Activated CD8-positive, alpha-beta memory T cell treated with anti-CD3 and anti-CD28 coated beads, Interleukin-2, amount 10 ng/mL, durations not matched to agents 7 days and 5 days (primary cell): ENCODE data around the gene PEX14. TPM values are rescaled to one million over a fixed set of nuclear protein-coding genes. Genes with fewer than 3 reads are reported as not detected.

Experiments
- ATAC-seq: fragments of 150-1000 bp; cut with Tn5 transposase; one replicate; pipeline ENCODE4 v1.10.0; 2021; ENCODE audit warnings: moderate library complexity
- CTCF ChIA-PET: fragments of 350-600 bp; sonication (Branson Sonifier 250); formaldehyde crosslinking; loops from one replicate; lab custom pipeline; 2021; ENCODE audit warnings: antibody characterized with exemption; lab: Charles Lee
- DNase-seq: peaks from one replicate; pipeline ENCODE4 v3.0.0-alpha.2; 2020
- H3K27ac Mint-ChIP-seq: one replicate; pipeline ENCODE4 v1.8.0; 2021; ENCODE audit warnings: mild to moderate bottlenecking, mixed read lengths
- H3K27me3 Mint-ChIP-seq: one replicate; pipeline ENCODE4 v1.8.0; 2021; ENCODE audit warnings: mixed read lengths
- H3K36me3 Mint-ChIP-seq: one replicate; pipeline ENCODE4 v1.8.0; 2021; ENCODE audit warnings: mild to moderate bottlenecking, mixed read lengths
- H3K4me1 Mint-ChIP-seq: one replicate; pipeline ENCODE4 v1.8.0; 2021; ENCODE audit warnings: mixed read lengths
- H3K4me3 Mint-ChIP-seq: one replicate; pipeline ENCODE4 v1.8.0; 2021; ENCODE audit warnings: mild to moderate bottlenecking, moderate library complexity, mixed read lengths
- H3K9me3 Mint-ChIP-seq: one replicate; pipeline ENCODE4 v1.8.0; 2022; ENCODE audit warnings: low read depth, mixed read lengths
- total RNA-seq, 2 experiments: library from RNA; stranded (reverse); gene quantifications; one replicate each; pipeline ENCODE4 v1.2.3, GENCODE V29; 2021

PEX14 gene
- total RNA-seq, 2 experiments from 2014 or later = 24.4 to 27.5 TPM

DNA sequence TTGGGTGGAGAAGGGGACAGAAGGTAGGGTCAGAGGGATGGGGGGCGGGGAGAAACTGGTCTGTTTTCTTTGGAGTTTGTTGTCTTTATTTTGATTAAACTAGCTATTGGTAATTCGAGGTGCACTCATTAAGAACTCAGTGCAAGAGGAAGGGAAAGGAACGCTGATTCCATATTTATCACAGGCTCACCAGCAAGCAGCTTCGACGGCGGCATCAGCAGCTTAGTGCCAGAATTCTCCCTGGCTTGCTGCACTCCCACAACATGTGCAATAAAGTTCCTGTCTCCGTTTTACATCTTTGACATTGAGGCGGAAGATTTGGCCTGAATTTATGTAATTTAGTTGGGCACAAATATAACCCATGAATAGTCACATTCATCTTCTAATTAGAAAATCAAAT, 57.6 kb downstream of the PEX14 start:
- no peaks in the 10 kb centered on the region for H3K9me3 Mint-ChIP-seq
- H3K36me3 Mint-ChIP-seq = peaks cover 4% of the 10 kb centered on the region
- no peak for ATAC-seq
- no peak for DNase-seq
- CTCF ChIA-PET = no interaction called here
- H3K4me3 Mint-ChIP-seq = no peak overlapping the region
- peaks cover 4% of the 10 kb centered on the region for H3K4me1 Mint-ChIP-seq
- H3K27me3 Mint-ChIP-seq = no peaks in the 10 kb centered on the region
- no peak overlapping the region for H3K27ac Mint-ChIP-seq

- CTCF ChIA-PET = no interaction called here
- peaks cover 3% of the 10 kb centered on the region for H3K36me3 Mint-ChIP-seq
- peaks cover 17% of the 10 kb centered on the region for H3K4me1 Mint-ChIP-seq
These were observed 59.8 kb downstream of the PEX14 start for GRCh38 chr1:10534519-10534918.

DNA sequence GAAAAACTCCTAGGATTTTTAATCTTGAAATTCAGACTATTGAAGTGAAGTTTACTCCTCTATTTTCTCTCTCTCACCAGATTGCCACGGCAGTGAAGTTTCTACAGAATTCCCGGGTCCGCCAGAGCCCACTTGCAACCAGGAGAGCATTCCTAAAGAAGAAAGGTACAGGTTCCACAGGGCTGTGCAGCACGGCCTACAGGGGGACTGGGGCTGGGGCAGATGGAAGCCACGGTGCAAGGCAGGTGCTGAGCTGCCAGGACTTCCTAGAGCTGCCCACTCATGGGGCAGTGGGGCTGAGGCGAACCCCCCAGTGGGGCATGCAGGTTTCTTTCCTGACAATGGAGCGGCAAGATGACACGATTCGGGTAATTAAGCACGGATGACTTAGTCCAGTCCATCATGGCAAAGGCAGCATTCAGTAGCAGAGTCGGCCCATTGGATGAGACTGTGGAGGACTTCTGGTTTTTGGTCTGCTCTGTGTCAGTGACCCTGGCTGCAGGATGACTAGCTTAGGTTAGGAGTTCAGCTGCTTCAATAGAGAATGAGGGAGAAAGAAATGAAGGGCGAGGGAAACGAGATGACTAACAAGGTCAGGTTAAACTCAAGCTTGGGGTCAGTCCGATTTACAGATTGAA, 61.5 kb downstream of the PEX14 start:
- CTCF ChIA-PET = interaction anchor here (1.2 to 1.3 kb wide), 2 partner anchors 41 to 47 kb away, joined by 3 read pairs; no protein-coding TSS in a partner anchor
- no peak overlapping the region for H3K27ac Mint-ChIP-seq
- ATAC-seq = no peak

More at GRCh38 chr1:10534519-10534918, 59.8 kb downstream of the PEX14 start:
- H3K27me3 Mint-ChIP-seq = no peaks in the 10 kb centered on the region
- no peak overlapping the region for H3K27ac Mint-ChIP-seq
- DNase-seq = no peak
- ATAC-seq = no peak
- no peaks in the 10 kb centered on the region for H3K9me3 Mint-ChIP-seq
- no peak overlapping the region for H3K4me3 Mint-ChIP-seq

DNA sequence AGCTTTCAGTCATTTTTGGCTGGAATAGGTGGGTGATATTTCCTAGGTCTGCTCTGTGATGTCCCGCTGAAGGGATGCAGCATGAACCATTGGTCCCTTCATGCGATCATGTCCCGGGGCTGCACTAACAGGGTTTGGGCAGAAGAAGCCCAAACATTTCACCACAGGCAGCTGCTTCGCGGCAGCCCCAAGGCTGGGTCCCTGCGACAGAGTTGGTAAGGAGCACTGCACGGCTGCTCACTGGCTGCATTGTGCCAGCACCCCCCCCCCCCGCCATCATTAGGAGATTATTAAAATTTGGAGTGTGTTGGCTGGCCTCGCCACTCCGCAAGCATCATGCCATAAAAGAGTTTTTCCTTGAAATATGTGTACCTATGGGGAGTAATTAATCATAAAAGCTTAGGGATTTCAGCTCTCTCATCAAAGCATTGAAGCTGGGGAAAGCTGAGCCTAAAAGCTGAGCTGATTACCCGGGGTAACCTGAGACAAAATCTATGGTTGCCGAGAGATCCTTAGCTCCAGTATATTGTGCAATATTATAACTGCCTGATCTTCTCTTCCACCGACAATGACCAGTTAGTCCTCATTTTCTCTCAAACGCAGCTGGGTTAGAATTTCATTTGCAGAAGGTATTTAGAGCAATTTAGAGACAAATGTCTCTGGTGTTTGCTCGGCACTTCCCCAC, 62.5 kb downstream of the PEX14 start:
- Mint-ChIP-seq H3K4me1 (peaks cover 21% of the 10 kb centered on the region), H3K4me3 (no peak overlapping the region), H3K27me3 (no peaks in the 10 kb centered on the region), H3K36me3 (peaks cover 10% of the 10 kb centered on the region), H3K9me3 (no peaks in the 10 kb centered on the region), H3K27ac (no peak overlapping the region)
- no peak for DNase-seq
- no peak for ATAC-seq
- CTCF ChIA-PET = interaction anchor here (0.7 to 1.3 kb wide), 3 partner anchors 27 to 46 kb away, joined by 3 read pairs; no protein-coding TSS in a partner anchor

More for the DNA sequence above, 61.5 kb downstream of the PEX14 start:
- H3K36me3 Mint-ChIP-seq = peaks cover 3% of the 10 kb centered on the region
- H3K4me1 Mint-ChIP-seq = peaks cover 21% of the 10 kb centered on the region
- no peaks in the 10 kb centered on the region for H3K27me3 Mint-ChIP-seq
- DNase-seq = no peak
- H3K9me3 Mint-ChIP-seq = no peaks in the 10 kb centered on the region
- no peak overlapping the region for H3K4me3 Mint-ChIP-seq

GRCh38 chr1:10538646-10539355, 64.1 kb downstream of the PEX14 start:
- Mint-ChIP-seq H3K4me1 (peaks cover 25% of the 10 kb centered on the region), H3K36me3 (peaks cover 17% of the 10 kb centered on the region), H3K9me3 (no peaks in the 10 kb centered on the region), H3K27me3 (no peaks in the 10 kb centered on the region), H3K4me3 (no peak overlapping the region), H3K27ac (peak overlapping the region; percentile 36)
- ATAC-seq (no peak), DNase-seq (peak; percentile 48)
- CTCF ChIA-PET = no interaction called here

DNA sequence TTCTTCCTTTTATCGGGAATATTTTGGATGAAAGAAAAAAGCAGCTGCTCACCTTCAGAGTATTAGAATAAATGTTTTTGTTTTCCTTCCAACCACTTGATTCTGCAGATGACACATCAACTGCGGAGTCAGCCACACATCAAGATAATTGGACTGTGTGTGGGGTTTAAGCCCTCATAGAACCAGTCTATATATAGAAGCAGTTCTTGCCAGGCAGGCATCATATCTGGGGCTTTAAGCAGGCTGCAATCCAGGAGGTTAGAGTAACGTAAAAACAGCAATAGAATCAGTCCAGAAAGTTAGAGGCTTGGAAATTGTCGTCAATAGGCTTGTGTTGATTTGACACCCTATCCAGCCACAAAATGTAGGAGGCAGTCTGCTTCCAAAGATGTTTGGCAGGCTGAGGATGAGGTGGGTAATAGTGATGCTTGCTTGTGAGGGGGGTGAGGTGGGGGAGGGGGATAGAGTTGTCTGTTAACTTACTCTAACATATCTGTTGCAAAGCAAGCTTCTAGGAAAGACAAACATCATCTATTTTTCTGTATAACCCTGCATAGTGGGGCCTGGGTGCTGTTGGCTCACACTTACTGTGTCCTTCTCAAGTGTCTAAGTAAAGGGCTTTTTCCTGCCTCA, 64.8 kb downstream of the PEX14 start:
- Mint-ChIP-seq H3K9me3 (no peaks in the 10 kb centered on the region), H3K4me3 (no peak overlapping the region), H3K4me1 (peaks cover 28% of the 10 kb centered on the region), H3K27ac (no peak overlapping the region), H3K36me3 (peaks cover 17% of the 10 kb centered on the region), H3K27me3 (no peaks in the 10 kb centered on the region)
- no peak for DNase-seq
- no peak for ATAC-seq
- CTCF ChIA-PET = no interaction called here

DNA sequence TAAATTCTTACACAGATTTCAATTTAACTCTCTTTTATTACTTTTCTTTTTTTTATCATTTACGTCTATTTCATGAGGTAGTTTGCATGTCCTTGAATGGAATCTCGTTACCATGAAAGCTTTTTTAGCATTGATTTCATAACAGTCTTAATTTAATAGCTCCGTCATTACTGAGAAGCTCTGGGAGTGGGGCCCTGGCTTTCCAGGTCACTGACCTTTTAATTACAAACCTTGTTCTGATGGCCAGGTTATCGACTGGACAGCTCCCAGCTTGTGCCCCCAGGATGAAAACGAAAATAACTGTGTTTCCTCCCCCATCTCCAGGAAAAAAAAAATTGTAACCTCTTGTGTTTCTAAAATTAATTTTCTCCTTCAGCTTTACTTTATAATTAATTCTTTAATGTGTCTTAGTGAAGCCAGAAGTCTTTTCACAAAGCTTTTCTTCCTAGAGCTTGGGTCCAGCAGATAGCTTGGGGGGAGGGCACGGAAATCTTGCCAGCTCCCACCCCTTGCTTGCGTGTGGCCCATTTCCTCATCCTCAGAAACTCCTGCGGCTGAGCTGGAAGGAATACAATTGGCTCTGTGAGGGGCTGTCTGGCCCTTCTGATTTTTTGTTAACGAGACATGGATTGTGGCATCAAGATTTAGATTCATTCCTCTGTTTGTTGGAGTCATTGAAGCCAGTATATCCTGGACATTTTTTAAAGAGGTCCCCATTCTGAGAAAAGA, 65.7 kb downstream of the PEX14 start:
- Mint-ChIP-seq H3K9me3 (no peaks in the 10 kb centered on the region), H3K4me3 (no peak overlapping the region), H3K27ac (no peak overlapping the region), H3K36me3 (peaks cover 17% of the 10 kb centered on the region), H3K27me3 (no peaks in the 10 kb centered on the region), H3K4me1 (peaks cover 29% of the 10 kb centered on the region)
- DNase-seq (no peak), ATAC-seq (no peak)
- CTCF ChIA-PET = no interaction called here

DNA sequence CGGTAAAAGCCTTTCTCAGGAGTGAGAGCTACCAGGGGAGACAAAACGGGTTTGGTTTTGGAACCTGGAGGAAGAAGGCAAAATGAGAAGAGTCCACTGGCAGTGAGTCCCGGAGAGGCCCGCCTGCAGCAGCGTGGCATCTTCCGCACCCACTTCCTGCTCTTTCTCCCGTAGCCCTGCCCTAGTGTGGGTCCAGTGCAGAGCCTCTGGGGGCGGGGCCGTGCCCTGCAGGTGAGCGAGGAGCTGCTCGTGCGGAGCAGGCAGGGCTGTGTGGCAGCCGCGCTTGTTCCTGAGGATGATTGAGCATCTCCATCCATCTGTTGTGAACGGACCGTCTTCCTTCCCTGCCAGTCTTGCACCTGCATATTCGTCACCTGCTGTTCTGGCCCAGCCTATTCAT, 66.5 kb downstream of the PEX14 start:
- CTCF ChIA-PET = no interaction called here
- no peak overlapping the region for H3K4me3 Mint-ChIP-seq
- peaks cover 16% of the 10 kb centered on the region for H3K36me3 Mint-ChIP-seq
- no peaks in the 10 kb centered on the region for H3K9me3 Mint-ChIP-seq
- no peak overlapping the region for H3K27ac Mint-ChIP-seq
- ATAC-seq = no peak
- DNase-seq = no peak
- H3K27me3 Mint-ChIP-seq = no peaks in the 10 kb centered on the region
- H3K4me1 Mint-ChIP-seq = peaks cover 29% of the 10 kb centered on the region

DNA sequence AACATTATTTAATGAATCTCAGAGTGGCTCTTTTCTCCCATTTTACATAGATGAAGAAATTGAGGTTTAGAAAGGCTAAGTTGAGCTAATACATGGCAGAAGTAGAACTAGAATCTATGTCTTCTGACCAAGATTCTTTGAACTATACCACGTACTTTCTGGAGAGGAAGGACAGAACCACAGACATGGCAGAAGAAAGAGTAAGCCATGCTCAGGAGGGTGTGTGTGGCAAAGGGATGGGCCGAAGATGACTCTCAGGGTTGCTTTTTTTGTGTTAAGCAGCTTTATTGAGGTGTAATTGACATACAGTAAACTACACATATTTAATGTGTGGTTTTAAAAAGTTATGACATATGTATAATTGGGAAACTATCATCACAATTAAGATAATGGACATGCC, 69.5 kb downstream of the PEX14 start:
- H3K36me3 Mint-ChIP-seq = peaks cover 14% of the 10 kb centered on the region
- no peaks in the 10 kb centered on the region for H3K27me3 Mint-ChIP-seq
- no peak overlapping the region for H3K27ac Mint-ChIP-seq
- ATAC-seq (no peak), DNase-seq (no peak)
- H3K9me3 Mint-ChIP-seq = no peaks in the 10 kb centered on the region
- H3K4me3 Mint-ChIP-seq = no peak overlapping the region
- CTCF ChIA-PET = interaction anchor here (1.2 kb wide), 1 partner anchor 37 kb away, joined by 4 read pairs; no protein-coding TSS in a partner anchor
- peaks cover 27% of the 10 kb centered on the region for H3K4me1 Mint-ChIP-seq

GRCh38 chr1:10546896-10547295, 72.1 kb downstream of the PEX14 start:
- no peak for ATAC-seq
- H3K9me3 Mint-ChIP-seq = no peaks in the 10 kb centered on the region
- DNase-seq = no peak

DNA sequence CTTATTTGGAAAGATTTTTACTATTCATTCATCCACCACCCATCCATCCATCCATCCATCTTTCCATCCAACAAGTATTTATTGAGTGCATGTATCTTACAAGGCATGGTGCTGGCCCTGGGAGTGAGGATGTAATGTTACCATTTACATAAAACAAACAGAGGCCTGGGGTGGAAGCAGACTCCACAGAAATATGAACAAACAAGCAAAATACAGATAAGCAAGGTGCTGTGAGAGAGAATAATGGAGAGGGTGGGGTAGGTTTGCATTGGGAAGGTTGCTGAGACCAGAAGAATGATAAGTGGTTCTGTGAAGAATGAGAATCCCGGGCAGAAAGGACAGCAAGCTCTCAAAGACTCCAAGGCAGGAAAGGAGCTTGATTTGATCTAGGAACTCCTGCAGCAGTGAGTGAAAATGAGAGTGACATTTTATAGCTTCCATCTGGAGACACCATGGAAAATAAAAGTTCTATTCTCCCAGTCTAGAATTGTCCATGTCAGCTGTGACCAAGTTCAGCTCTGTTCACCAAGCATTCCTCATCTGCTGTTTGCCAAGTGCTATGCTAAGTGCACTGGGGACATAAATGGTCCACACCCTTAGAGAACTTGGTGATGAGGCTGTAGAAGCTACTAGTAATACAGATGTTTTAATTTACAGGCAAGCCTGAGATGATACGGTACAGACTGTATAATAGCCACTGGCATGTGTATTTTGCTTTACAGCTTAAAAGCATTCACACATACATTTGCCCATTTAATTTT, 75.3 kb downstream of the PEX14 start:
- Mint-ChIP-seq H3K4me3 (no peak overlapping the region), H3K4me1 (peaks cover 13% of the 10 kb centered on the region), H3K27ac (no peak overlapping the region), H3K36me3 (no peaks in the 10 kb centered on the region), H3K9me3 (no peaks in the 10 kb centered on the region), H3K27me3 (no peaks in the 10 kb centered on the region)
- CTCF ChIA-PET = interaction anchor here (1.2 to 1.3 kb wide), 2 partner anchors 25 to 55 kb away, joined by 3 to 4 read pairs; no protein-coding TSS in a partner anchor
- ATAC-seq = no peak
- DNase-seq = no peak

More at GRCh38 chr1:10546896-10547295, 72.1 kb downstream of the PEX14 start:
- H3K36me3 Mint-ChIP-seq = peaks cover 10% of the 10 kb centered on the region
- no peak overlapping the region for H3K4me3 Mint-ChIP-seq
- H3K27me3 Mint-ChIP-seq = no peaks in the 10 kb centered on the region
- H3K27ac Mint-ChIP-seq = no peak overlapping the region
- CTCF ChIA-PET = no interaction called here
- peaks cover 21% of the 10 kb centered on the region for H3K4me1 Mint-ChIP-seq

GRCh38 chr1:10553118-10553517, 78.4 kb downstream of the PEX14 start:
- Mint-ChIP-seq H3K9me3 (no peaks in the 10 kb centered on the region), H3K27ac (no peak overlapping the region), H3K36me3 (no peaks in the 10 kb centered on the region), H3K4me3 (no peak overlapping the region), H3K4me1 (peaks cover 12% of the 10 kb centered on the region), H3K27me3 (no peaks in the 10 kb centered on the region)
- DNase-seq (no peak), ATAC-seq (no peak)
- CTCF ChIA-PET = no interaction called here
